GM12878 (cell line): ENCODE results near the gene SULT2A1. TPM values are rescaled to one million over a fixed set of nuclear protein-coding genes. Genes with fewer than 3 reads are reported as not detected.

ENCODE experiments used
- ATAC-seq: fragments of 200-7000 bp; cut with Tn5 transposase; 3 replicates; pipeline ENCODE4 v1.9.1; 2020; ENCODE audit warnings: mild to moderate bottlenecking, moderate library complexity
- BruUV-seq: library from RNA; stranded (reverse); fragments of 400-500 nt; replicated peaks from 2 replicates; lab custom pipeline; 2021; lab: Mats Ljungman, UMichigan
- CTCF ChIA-PET: fragments of 300-600 bp; sonication (Branson Sonifier 250); formaldehyde crosslinking; extraction: SDS; loops from one replicate; lab custom pipeline; 2021; ENCODE audit warnings: inconsistent platforms; lab: Yijun Ruan, JAX
- POLR2A ChIA-PET: fragments of 350-600 bp; formaldehyde crosslinking; extraction: SDS; loops from one replicate; lab custom pipeline; 2021; ENCODE audit warnings: inconsistent platforms; lab: Charles Lee
- RAD21 ChIA-PET: fragments of 300-600 bp; sonication (Branson Sonifier 250); formaldehyde crosslinking; loops from one replicate; lab custom pipeline; 2023; ENCODE audit warnings: antibody characterized with exemption; ENCODE audit not compliant: unreplicated experiment; lab: Charles Lee
- SMC1A ChIA-PET: fragments of 300-600 bp; sonication (Branson Sonifier 250); formaldehyde crosslinking; loops from one replicate; lab custom pipeline; 2023; ENCODE audit not compliant: unreplicated experiment, uncharacterized antibody; lab: Charles Lee
- DNase-seq: peaks from one replicate; pipeline ENCODE4 v3.0.0-alpha.2; 2011; ENCODE audit warnings: low read depth, low spot score
- FAIRE-seq: peaks from 3 replicates; lab custom pipeline; 2011; peaks lifted over from hg19 to GRCh38; lab: Jason Lieb, UNC
- H2AFZ ChIP-seq: 2 replicates; pipeline ENCODE4 v1.6.0; 2011; ENCODE audit warnings: low read depth, low read length, control low read depth; ENCODE audit not compliant: control insufficient read depth
- H3K27ac ChIP-seq: 2 replicates; pipeline ENCODE4 v1.5.1; 2011; ENCODE audit warnings: control low read depth; ENCODE audit not compliant: control insufficient read depth, insufficient read depth
- H3K27me3 ChIP-seq, 2 experiments: replicated peaks in 1 of 2; 2 replicates each; pipeline versions ENCODE4 v1.6.0 to v1.6.1; 2011; ENCODE audit warnings: low read length in 1 of 2; ENCODE audit not compliant: control insufficient read depth in 2 of 2, insufficient read depth in 2 of 2
- H3K36me3 ChIP-seq, 2 experiments: 2 replicates each; pipeline ENCODE4 v1.5.1; 2011; ENCODE audit warnings: low read length in 1 of 2; ENCODE audit not compliant: control insufficient read depth in 2 of 2, insufficient read depth in 2 of 2
- H3K4me1 ChIP-seq: 2 replicates; pipeline ENCODE4 v1.6.1; 2011; ENCODE audit warnings: mild to moderate bottlenecking, low read length, moderate library complexity, mixed read lengths; ENCODE audit not compliant: control insufficient read depth, insufficient read depth
- H3K4me2 ChIP-seq: 2 replicates; pipeline ENCODE4 v1.6.0; 2011; ENCODE audit warnings: control low read depth; ENCODE audit not compliant: control insufficient read depth, insufficient read depth
- H3K4me3 ChIP-seq: fragments of 200-600 bp; sonication (generic); 2 replicates; pipeline ENCODE4 v1.5.1; 2016
- H3K79me2 ChIP-seq: 2 replicates; pipeline ENCODE4 v1.6.0; 2011; ENCODE audit warnings: low read length; ENCODE audit not compliant: control insufficient read depth, insufficient read depth
- H3K9ac ChIP-seq: 2 replicates; pipeline ENCODE4 v1.8.0; 2011; ENCODE audit warnings: low read length, control low read depth, mixed read lengths; ENCODE audit not compliant: control insufficient read depth, insufficient read depth
- H3K9me3 ChIP-seq: replicated peaks from 3 replicates; pipeline ENCODE4 v1.5.1; 2011; ENCODE audit warnings: mild to moderate bottlenecking, low read length; ENCODE audit not compliant: control insufficient read depth, insufficient read depth
- H4K20me1 ChIP-seq: 2 replicates; pipeline ENCODE4 v1.6.0; 2011; ENCODE audit not compliant: control insufficient read depth, insufficient read depth
- CHD1 ChIP-seq: IDR thresholded peaks from 2 replicates; pipeline ENCODE4 v1.6.1; 2012; ENCODE audit warnings: low read depth, low read length, improper control_type of control experiment
- ESRRA ChIP-seq: IDR thresholded peaks from 2 replicates; pipeline ENCODE4 v1.6.1; 2012; ENCODE audit warnings: mild to moderate bottlenecking, low read length, improper control_type of control experiment
- FOXM1 ChIP-seq: IDR thresholded peaks from 2 replicates; pipeline ENCODE4 v1.6.1; 2012; ENCODE audit warnings: low read depth, mild to moderate bottlenecking, inconsistent platforms, low read length, moderate library complexity
- HDAC2 ChIP-seq: fragments of 200-600 bp; sonication (generic); IDR thresholded peaks from 2 replicates; pipeline ENCODE4 v1.6.1; 2017
- NFIC ChIP-seq: IDR thresholded peaks from 2 replicates; pipeline ENCODE4 v1.6.1; 2012; ENCODE audit warnings: low read depth, mild to moderate bottlenecking, inconsistent platforms, low read length, moderate library complexity
- PAX8 ChIP-seq: fragments of 450-650 bp; IDR thresholded peaks from 2 replicates; pipeline ENCODE4 v1.6.1; 2017; ENCODE audit warnings: mild to moderate bottlenecking, moderate library complexity
- RELA ChIP-seq: fragments of 450-650 bp; IDR thresholded peaks from 2 replicates; pipeline ENCODE4 v1.8.0; 2014; ENCODE audit warnings: borderline replicate concordance; ENCODE audit not compliant: partially characterized antibody
- SUPT20H ChIP-seq: IDR thresholded peaks from 2 replicates; pipeline ENCODE4 v1.6.1; 2011; ENCODE audit warnings: low read depth, mild to moderate bottlenecking, low read length, moderate library complexity, borderline replicate concordance; ENCODE audit not compliant: control insufficient read depth
- TARDBP ChIP-seq: IDR thresholded peaks from 2 replicates; pipeline ENCODE4 v1.6.1; 2016; ENCODE audit warnings: borderline replicate concordance
- WGBS: methylation state at CpG from one replicate; pipeline ENCODE4 v1.1.6; 2016; ENCODE audit warnings: low lambda C conversion rate; ENCODE audit not compliant: insufficient replicate concordance, insufficient coverage; ENCODE audit errors: missing lambda C conversion rate; 5-methylcytosine and 5-hydroxymethylcytosine counted together
- in situ Hi-C: fragments of 300-500 bp; cut with MboI; formaldehyde crosslinking; loops from 9 replicates; pipeline ENCODE4 v1.14.3; 2018; ENCODE audit warnings: mixed read lengths
- intact Hi-C: fragments of 100-400 bp; cut with micrococcal nuclease; formaldehyde crosslinking; loops from one replicate; pipeline ENCODE4 v1.14.2; 2022; ENCODE audit not compliant: unreplicated experiment
- polyA plus RNA-seq, 11 experiments: library from polyadenylated mRNA; depleted of rRNA in 4 of 11; unstranded in 6 of 11; stranded (reverse) in 5 of 11; fragments of >200 nt; fragmentation: Nextera tagmentation in 4 of 11; fragmentation: Illumina TruSeq in 1 of 11; extraction: Ambion mirVana in 4 of 11; extraction: Trizol in 1 of 11; gene quantifications; 1 replicate in 1 of 11; 2 replicates in 10 of 11; pipeline versions ENCODE4 v1.2.1 to v1.2.3, GENCODE V29; 2011 to 2016; ENCODE audit warnings: inconsistent platforms in 2 of 11, missing spikeins in 2 of 11, low read depth in 1 of 11
- total RNA-seq, 4 experiments: library from RNA; depleted of rRNA in 3 of 4; stranded (reverse); fragments of >200 nt in 3 of 4; fragmentation: Illumina TruSeq in 1 of 4; extraction: Trizol in 1 of 4; gene quantifications; 2 replicates each; pipeline versions ENCODE4 v1.2.1 to v1.2.3, GENCODE V29; 2013 to 2021
- TF ChIP-seq, protein P1 (sequence below): IDR thresholded peaks from 2 replicates; pipeline ENCODE4 v1.6.1; 2011; ENCODE audit warnings: low read depth, low read length, improper control_type of control experiment, borderline replicate concordance

SULT2A1 gene
- total and polyA plus RNA-seq, 10 of the 15 experiments (the other 5 are each of a cell fraction or from before 2014, with no cell fraction given) = 0.13 TPM; not detected in 9

DNA sequence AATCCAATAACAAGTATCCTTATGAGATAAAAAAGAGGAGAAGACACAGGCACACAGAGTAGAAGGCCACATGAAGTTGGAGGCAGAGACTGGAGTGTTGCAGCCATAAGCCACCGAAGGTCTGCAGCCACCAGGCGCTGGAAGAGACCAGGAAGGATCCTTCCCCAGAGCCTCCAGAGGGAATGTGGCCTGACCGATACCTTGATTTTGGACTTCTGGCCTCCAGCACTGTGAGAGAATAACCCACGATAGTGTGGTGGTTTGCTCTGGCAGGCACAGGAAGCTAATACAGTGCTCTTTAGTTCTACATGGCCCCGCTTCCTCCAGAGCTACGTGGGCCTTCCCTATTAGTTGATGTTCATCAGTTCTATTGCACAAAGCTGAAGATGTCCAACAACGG is 15.3 kb upstream of the SULT2A1 start:
- SMC1A ChIA-PET = no interaction called here
- intact Hi-C loops = no loop called here
- no peaks in the 10 kb centered on the region for H3K36me3 ChIP-seq
- BruUV-seq = no TSS peak
- ATAC-seq (no peak), DNase-seq (no peak), FAIRE-seq (no peak)
- no peaks in the 10 kb centered on the region for H3K9me3 ChIP-seq
- H3K9ac ChIP-seq = no peak overlapping the region
- WGBS = 29% methylated on average over 7 of the region's 7 CpGs
- no peaks in the 10 kb centered on the region for H4K20me1 ChIP-seq
- no peak overlapping the region for H2AFZ ChIP-seq
- H3K4me2 ChIP-seq = no peak overlapping the region
- RAD21 ChIA-PET = no interaction called here
- no peaks in the 10 kb centered on the region for H3K4me1 ChIP-seq
- no peak for TF ChIP-seq TARDBP
- TF ChIP-seq NFIC = no peak
- H3K27ac ChIP-seq = no peak overlapping the region
- H3K27me3 ChIP-seq = no peaks in the 10 kb centered on the region
- H3K4me3 ChIP-seq = no peak overlapping the region
- in situ Hi-C loops = no loop called here
- CTCF ChIA-PET = no interaction called here
- POLR2A ChIA-PET = no interaction called here
- H3K79me2 ChIP-seq = no peaks in the 10 kb centered on the region

DNA sequence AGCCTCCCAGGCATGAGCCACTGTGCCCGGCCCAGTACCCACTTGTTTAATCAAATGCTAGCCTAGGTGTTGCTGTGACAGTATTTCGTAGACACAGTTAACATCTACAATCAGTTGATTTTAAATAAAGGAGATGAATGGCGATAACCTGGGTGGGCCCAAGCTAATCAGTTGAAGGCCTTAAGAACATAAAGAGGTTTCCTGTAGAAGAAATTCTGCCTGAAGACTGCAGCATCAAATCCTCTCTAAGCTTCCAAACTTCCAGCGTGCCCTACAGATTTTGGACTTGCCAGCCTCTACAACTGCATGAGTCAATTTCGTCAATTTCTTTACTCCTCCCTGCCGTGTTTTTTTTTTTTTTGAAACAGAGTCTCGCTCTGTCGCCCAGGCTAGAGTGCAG is 13.2 kb upstream of the SULT2A1 start:
- FAIRE-seq = no peak
- no TSS peak for BruUV-seq
- RAD21 ChIA-PET = no interaction called here

More for the DNA sequence above, 13.2 kb upstream of the SULT2A1 start:
- Histone ChIP-seq H4K20me1 (no peaks in the 10 kb centered on the region), H3K79me2 (no peaks in the 10 kb centered on the region), H2AFZ (no peak overlapping the region), H3K27me3 (no peaks in the 10 kb centered on the region), H3K36me3 (no peaks in the 10 kb centered on the region), H3K9ac (no peak overlapping the region), H3K9me3 (no peaks in the 10 kb centered on the region), H3K4me2 (no peak overlapping the region), H3K27ac (no peak overlapping the region), H3K4me3 (no peak overlapping the region), H3K4me1 (no peaks in the 10 kb centered on the region)
- CTCF ChIA-PET = interaction anchor here (1.2 kb wide), 1 partner anchor 30 kb away, joined by 3 read pairs; no protein-coding TSS in a partner anchor
- DNase-seq (no peak), ATAC-seq (no peak)
- intact Hi-C loops = no loop called here
- 59% methylated on average over 8 of the region's 8 CpGs for WGBS
- POLR2A ChIA-PET = no interaction called here
- in situ Hi-C loops = no loop called here
- SMC1A ChIA-PET = no interaction called here
- TF ChIP-seq RELA (no peak), SUPT20H (no peak), PAX8 (no peak), CHD1 (no peak), FOXM1 (no peak), ESRRA (no peak), HDAC2 (no peak)
- TF ChIP-seq, protein P1, sequence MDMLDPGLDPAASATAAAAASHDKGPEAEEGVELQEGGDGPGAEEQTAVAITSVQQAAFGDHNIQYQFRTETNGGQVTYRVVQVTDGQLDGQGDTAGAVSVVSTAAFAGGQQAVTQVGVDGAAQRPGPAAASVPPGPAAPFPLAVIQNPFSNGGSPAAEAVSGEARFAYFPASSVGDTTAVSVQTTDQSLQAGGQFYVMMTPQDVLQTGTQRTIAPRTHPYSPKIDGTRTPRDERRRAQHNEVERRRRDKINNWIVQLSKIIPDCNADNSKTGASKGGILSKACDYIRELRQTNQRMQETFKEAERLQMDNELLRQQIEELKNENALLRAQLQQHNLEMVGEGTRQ = no peak
